Calu3 (cell line): ENCODE data around the gene LAD1. TPM values are rescaled to one million over a fixed set of nuclear protein-coding genes. Genes with fewer than 3 reads are reported as not detected.

ENCODE experiments used
- Bru-seq: library from RNA; stranded (reverse); fragments of 400-500 nt; gene quantifications from one replicate; lab custom pipeline; 2021; lab: Mats Ljungman, UMichigan
- BruChase-seq, 2 experiments: library from RNA; stranded (reverse); fragments of 400-500 nt; gene quantifications; one replicate each; lab custom pipeline; 2021; lab: Mats Ljungman, UMichigan
- BruUV-seq: library from RNA; stranded (reverse); fragments of 400-500 nt; replicated peaks from 2 replicates; lab custom pipeline; 2021; lab: Mats Ljungman, UMichigan
- CTCF ChIA-PET: fragments of 300-600 bp; sonication (Branson Sonifier 250); formaldehyde crosslinking; loops from one replicate; lab custom pipeline; 2022; ENCODE audit warnings: antibody characterized with exemption; lab: Charles Lee
- DNase-seq: peaks from one replicate; pipeline ENCODE4 v3.0.0; 2022
- H3K27ac Mint-ChIP-seq: one replicate; pipeline ENCODE4 v1.8.0; 2022; ENCODE audit warnings: mixed read lengths; ENCODE audit not compliant: unreplicated experiment
- H3K27me3 Mint-ChIP-seq: one replicate; pipeline ENCODE4 v1.8.0; 2022; ENCODE audit warnings: mixed read lengths; ENCODE audit not compliant: unreplicated experiment
- H3K36me3 Mint-ChIP-seq: one replicate; pipeline ENCODE4 v1.8.0; 2022; ENCODE audit warnings: mild to moderate bottlenecking, moderate library complexity, mixed read lengths; ENCODE audit not compliant: insufficient read depth, unreplicated experiment
- H3K4me1 Mint-ChIP-seq: one replicate; pipeline ENCODE4 v1.8.0; 2022; ENCODE audit warnings: mild to moderate bottlenecking, low read depth, mixed read lengths; ENCODE audit not compliant: unreplicated experiment
- H3K4me3 Mint-ChIP-seq: one replicate; pipeline ENCODE4 v1.8.0; 2022; ENCODE audit warnings: mild to moderate bottlenecking, low read depth, moderate library complexity, mixed read lengths; ENCODE audit not compliant: unreplicated experiment
- H3K9me3 Mint-ChIP-seq: one replicate; pipeline ENCODE4 v1.8.0; 2022; ENCODE audit warnings: low read depth, mixed read lengths; ENCODE audit not compliant: unreplicated experiment
- CTCF ChIP-seq: fragments of 200-600 bp; IDR thresholded peaks from one replicate; pipeline ENCODE4 v1.8.0; 2022; ENCODE audit warnings: antibody characterized with exemption; ENCODE audit not compliant: unreplicated experiment
- intact Hi-C: fragments of 100-400 bp; cut with micrococcal nuclease; formaldehyde crosslinking; loops from one replicate; pipeline ENCODE4 v1.10.0; 2022; ENCODE audit not compliant: unreplicated experiment
- long read RNA-seq: library from polyadenylated mRNA; stranded (forward); transcript quantifications from one replicate; pipeline ENCODE4 v2.0.0, GENCODE V29; 2022
- total RNA-seq: library from RNA; stranded (reverse); gene quantifications from 2 replicates; pipeline ENCODE4 v1.2.3, GENCODE V29; 2022

Gene LAD1
- total RNA-seq (209 and 244 TPM in 2 replicates), Bru-seq, nascent RNA (percentile 89 among the genes with signal in this experiment), BruChase-seq, experiment 1, labeled RNA remaining after a 6-hour chase (percentile 92 among the genes with signal in this experiment), BruChase-seq, experiment 2, labeled RNA remaining after a 2-hour chase (percentile 90 among the genes with signal in this experiment)
- long read RNA-seq, transcript LAD1-202 (10 exons, 2,906 nt) = major isoform, 382 of 453 reads
- long read RNA-seq, partial matches to known transcripts = 31 of 453 reads
- long read RNA-seq, other reads (novel, unspliced or antisense) = 39 of 453 reads

- Mint-ChIP-seq H3K4me3 (peak within 1 kb of the TSS; percentile 87), H3K27me3 (no peaks in the 10 kb centered on the region), H3K27ac (peak within 1 kb of the TSS; percentile 84), H3K9me3 (no peaks in the 10 kb centered on the region), H3K4me1 (peaks cover 40% of the 10 kb centered on the region), H3K36me3 (peaks cover 69% of the 10 kb centered on the region)
- TF ChIP-seq CTCF = no peak
- no TSS peak for BruUV-seq
- DNase-seq = no peak
- CTCF ChIA-PET = interaction anchor here (1.6 kb wide), 1 partner anchor 13 kb away, joined by 7 read pairs; no protein-coding TSS in a partner anchor
- intact Hi-C loops = no loop called here
These were observed at the start of gene LAD1 for GRCh38 chr1:201399018-201399351. Gene LAD1, minus strand, starts transcription at chr1:201399324. Its CDS starts 18 bp downstream, at chr1:201399306.

- CTCF ChIA-PET = interaction anchor here (0.6 to 6.3 kb wide), 16 partner anchors 9 to 1425 kb away, joined by 3 to 149 read pairs (median 5); partner anchors contain the start of gene PHLDA3
These were observed 49.1 kb upstream of the LAD1 start for GRCh38 chr1:201447903-201448871.

GRCh38 chr1:201445310-201445709 is 46.2 kb upstream of the LAD1 start:
- peaks cover 46% of the 10 kb centered on the region for H3K4me1 Mint-ChIP-seq

More at GRCh38 chr1:201447903-201448871, 49.1 kb upstream of the LAD1 start:
- BruUV-seq = no TSS peak
- peaks cover 46% of the 10 kb centered on the region for H3K4me1 Mint-ChIP-seq
- TF ChIP-seq CTCF = peak; percentile 91
- H3K27ac Mint-ChIP-seq = peak overlapping the region; percentile 29
- peaks cover 8% of the 10 kb centered on the region for H3K36me3 Mint-ChIP-seq
- no peaks in the 10 kb centered on the region for H3K9me3 Mint-ChIP-seq
- no peak overlapping the region for H3K4me3 Mint-ChIP-seq
- intact Hi-C loops = loop anchor here (1.0 kb wide), 2 partner anchors 32 to 65 kb away; no protein-coding TSS in a partner anchor
- DNase-seq = peak; percentile 88
- no peaks in the 10 kb centered on the region for H3K27me3 Mint-ChIP-seq

More at GRCh38 chr1:201445310-201445709, 46.2 kb upstream of the LAD1 start:
- Mint-ChIP-seq H3K27ac (no peak overlapping the region), H3K9me3 (peaks cover 3% of the 10 kb centered on the region), H3K36me3 (peaks cover 8% of the 10 kb centered on the region), H3K4me3 (no peak overlapping the region), H3K27me3 (no peaks in the 10 kb centered on the region)
- no peak for TF ChIP-seq CTCF
- intact Hi-C loops = no loop called here
- no peak for DNase-seq
- CTCF ChIA-PET = interaction anchor here (1.0 to 3.4 kb wide), 3 partner anchors 10 to 67 kb away, joined by 4 to 51 read pairs (median 4); no protein-coding TSS in a partner anchor
- BruUV-seq = no TSS peak
